ENCODE data around the gene SEBOX.
"Not testable (repeated sequence)": the region's sequence is repeated elsewhere in the genome, so short reads cannot be mapped to it uniquely, and the experiment has no call there.

SEBOX gene

GRCh38 chr17:28345419-28346198 lies 19.4 kb downstream of the SEBOX start:
- H3K36me3 ChIP-seq (ENCODE audit: control insufficient read depth, insufficient read depth, low read length, severe bottlenecking): peaks cover 97% of the 10 kb centered on the region
- H3K4me3 ChIP-seq (ENCODE audit: low read length): no peak overlapping the region
- peaks cover 17% of the 10 kb centered on the region for H3K4me1 ChIP-seq (ENCODE audit: control insufficient read depth, insufficient read depth, low read length)
- no peak overlapping the region for H3K9ac ChIP-seq (ENCODE audit: low read length)
- DNase-seq (ENCODE audit: low read depth): no peak
- no peaks in the 10 kb centered on the region for H3K9me3 ChIP-seq (ENCODE audit: control insufficient read depth, low read length)
- no peaks in the 10 kb centered on the region for H3K27me3 ChIP-seq (replicated peaks; ENCODE audit: control insufficient read depth, insufficient read depth, low read length)

- DNase-seq (ENCODE audit: low read depth): no peak
- Histone ChIP-seq H3K27me3 (replicated peaks; ENCODE audit: control insufficient read depth, insufficient read depth, low read length) (no peaks in the 10 kb centered on the region), H3K9me3 (ENCODE audit: control insufficient read depth, low read length) (no peaks in the 10 kb centered on the region), H3K4me3 (ENCODE audit: low read length) (no peak overlapping the region), H3K9ac (ENCODE audit: low read length) (no peak overlapping the region), H3K36me3 (ENCODE audit: control insufficient read depth, insufficient read depth, low read length, severe bottlenecking) (peaks cover 94% of the 10 kb centered on the region), H3K4me1 (ENCODE audit: control insufficient read depth, insufficient read depth, low read length) (peaks cover 17% of the 10 kb centered on the region)
Measured at GRCh38 chr17:28344435-28344901, 20.5 kb downstream of the SEBOX start.

GRCh38 chr17:28344011-28344410 lies 21.0 kb downstream of the SEBOX start:
- Histone ChIP-seq H3K4me3 (ENCODE audit: low read length) (no peak overlapping the region), H3K36me3 (ENCODE audit: control insufficient read depth, insufficient read depth, low read length, severe bottlenecking) (peaks cover 89% of the 10 kb centered on the region), H3K9ac (ENCODE audit: low read length) (no peak overlapping the region), H3K27me3 (replicated peaks; ENCODE audit: control insufficient read depth, insufficient read depth, low read length) (no peaks in the 10 kb centered on the region), H3K9me3 (ENCODE audit: control insufficient read depth, low read length) (no peaks in the 10 kb centered on the region), H3K4me1 (ENCODE audit: control insufficient read depth, insufficient read depth, low read length) (peaks cover 17% of the 10 kb centered on the region)
- no peak for DNase-seq (ENCODE audit: low read depth)

GRCh38 chr17:28343491-28343932 lies 21.5 kb downstream of the SEBOX start:
- Histone ChIP-seq H3K9me3 (ENCODE audit: control insufficient read depth, low read length) (no peaks in the 10 kb centered on the region), H3K4me1 (ENCODE audit: control insufficient read depth, insufficient read depth, low read length) (peaks cover 17% of the 10 kb centered on the region), H3K27me3 (replicated peaks; ENCODE audit: control insufficient read depth, insufficient read depth, low read length) (no peaks in the 10 kb centered on the region), H3K9ac (ENCODE audit: low read length) (no peak overlapping the region), H3K36me3 (ENCODE audit: control insufficient read depth, insufficient read depth, low read length, severe bottlenecking) (peaks cover 84% of the 10 kb centered on the region), H3K4me3 (ENCODE audit: low read length) (no peak overlapping the region)
- DNase-seq (ENCODE audit: low read depth): no peak

GRCh38 chr17:28342313-28342712 lies 22.7 kb downstream of the SEBOX start:
- Histone ChIP-seq H3K27me3 (replicated peaks; ENCODE audit: control insufficient read depth, insufficient read depth, low read length) (no peaks in the 10 kb centered on the region), H3K9me3 (ENCODE audit: control insufficient read depth, low read length) (no peaks in the 10 kb centered on the region), H3K4me3 (ENCODE audit: low read length) (no peak overlapping the region), H3K36me3 (ENCODE audit: control insufficient read depth, insufficient read depth, low read length, severe bottlenecking) (peaks cover 72% of the 10 kb centered on the region), H3K4me1 (ENCODE audit: control insufficient read depth, insufficient read depth, low read length) (peaks cover 16% of the 10 kb centered on the region), H3K9ac (ENCODE audit: low read length) (no peak overlapping the region)
- no peak for DNase-seq (ENCODE audit: low read depth)

- Histone ChIP-seq H3K4me1 (ENCODE audit: control insufficient read depth, insufficient read depth, low read length) (peaks cover 14% of the 10 kb centered on the region), H3K9ac (ENCODE audit: low read length) (no peak overlapping the region), H3K27me3 (replicated peaks; ENCODE audit: control insufficient read depth, insufficient read depth, low read length) (no peaks in the 10 kb centered on the region), H3K36me3 (ENCODE audit: control insufficient read depth, insufficient read depth, low read length, severe bottlenecking) (peaks cover 65% of the 10 kb centered on the region), H3K4me3 (ENCODE audit: low read length) (no peak overlapping the region), H3K9me3 (ENCODE audit: control insufficient read depth, low read length) (no peaks in the 10 kb centered on the region)
- no peak for DNase-seq (ENCODE audit: low read depth)
Measured at GRCh38 chr17:28341516-28341915, 23.5 kb downstream of the SEBOX start.

- no peak overlapping the region for H3K9ac ChIP-seq (ENCODE audit: low read length)
- H3K4me1 ChIP-seq (ENCODE audit: control insufficient read depth, insufficient read depth, low read length): peaks cover 14% of the 10 kb centered on the region
- no peak for DNase-seq (ENCODE audit: low read depth)
- no peaks in the 10 kb centered on the region for H3K9me3 ChIP-seq (ENCODE audit: control insufficient read depth, low read length)
- no peaks in the 10 kb centered on the region for H3K27me3 ChIP-seq (replicated peaks; ENCODE audit: control insufficient read depth, insufficient read depth, low read length)
- H3K36me3 ChIP-seq (ENCODE audit: control insufficient read depth, insufficient read depth, low read length, severe bottlenecking): peaks cover 53% of the 10 kb centered on the region
- no peak overlapping the region for H3K4me3 ChIP-seq (ENCODE audit: low read length)
Measured at GRCh38 chr17:28340374-28340773, 24.6 kb downstream of the SEBOX start.

GRCh38 chr17:28339431-28339830 lies 25.6 kb downstream of the SEBOX start:
- Histone ChIP-seq H3K9ac (ENCODE audit: low read length) (no peak overlapping the region), H3K36me3 (ENCODE audit: control insufficient read depth, insufficient read depth, low read length, severe bottlenecking) (peaks cover 44% of the 10 kb centered on the region), H3K4me1 (ENCODE audit: control insufficient read depth, insufficient read depth, low read length) (peaks cover 18% of the 10 kb centered on the region), H3K27me3 (replicated peaks; ENCODE audit: control insufficient read depth, insufficient read depth, low read length) (no peaks in the 10 kb centered on the region), H3K9me3 (ENCODE audit: control insufficient read depth, low read length) (no peaks in the 10 kb centered on the region), H3K4me3 (ENCODE audit: low read length) (no peak overlapping the region)
- DNase-seq (ENCODE audit: low read depth): no peak

- not testable (repeated sequence) for H3K27me3 ChIP-seq (replicated peaks; ENCODE audit: control insufficient read depth, insufficient read depth, low read length); H3K9ac ChIP-seq (ENCODE audit: low read length); H3K4me3 ChIP-seq (ENCODE audit: low read length); H3K9me3 ChIP-seq (ENCODE audit: control insufficient read depth, low read length); DNase-seq (ENCODE audit: low read depth)
- H3K4me1 ChIP-seq (ENCODE audit: control insufficient read depth, insufficient read depth, low read length): peaks cover 25% of the 10 kb centered on the region
- H3K36me3 ChIP-seq (ENCODE audit: control insufficient read depth, insufficient read depth, low read length, severe bottlenecking): peaks cover 37% of the 10 kb centered on the region
Measured at GRCh38 chr17:28338769-28339212, 26.2 kb downstream of the SEBOX start.

GRCh38 chr17:28338056-28338768 lies 26.8 kb downstream of the SEBOX start:
- Histone ChIP-seq H3K4me1 (ENCODE audit: control insufficient read depth, insufficient read depth, low read length) (peaks cover 28% of the 10 kb centered on the region), H3K9ac (ENCODE audit: low read length) (no peak overlapping the region), H3K9me3 (ENCODE audit: control insufficient read depth, low read length) (no peaks in the 10 kb centered on the region), H3K4me3 (ENCODE audit: low read length) (no peak overlapping the region), H3K36me3 (ENCODE audit: control insufficient read depth, insufficient read depth, low read length, severe bottlenecking) (peaks cover 34% of the 10 kb centered on the region), H3K27me3 (replicated peaks; ENCODE audit: control insufficient read depth, insufficient read depth, low read length) (no peaks in the 10 kb centered on the region)
- DNase-seq (ENCODE audit: low read depth): no peak
